OCI-LY1 (cell line): ENCODE data around the gene ZNF646.

ENCODE experiments used
- H2AFZ ChIP-seq: fragments of 200-600 bp; sonication (generic), shearing (Covaris generic); 2 replicates; pipeline ENCODE4 v1.6.0; 2014; ENCODE audit warnings: antibody characterized with exemption, mild to moderate bottlenecking, low read length
- H3F3A ChIP-seq: fragments of 200-600 bp; sonication (generic), shearing (Covaris generic); 2 replicates; pipeline ENCODE4 v1.6.0; 2014; ENCODE audit warnings: mild to moderate bottlenecking, antibody characterized with exemption, low read length, moderate library complexity; ENCODE audit not compliant: insufficient read depth
- H3K27ac ChIP-seq: fragments of 200-600 bp; sonication (generic); 2 replicates; pipeline ENCODE4 v1.5.1; 2014; ENCODE audit warnings: low read length, mixed run types, mild to moderate bottlenecking, low read depth; ENCODE audit not compliant: poor library complexity, severe bottlenecking
- H3K27me3 ChIP-seq: fragments of 200-600 bp; sonication (generic); 2 replicates; pipeline ENCODE4 v1.6.0; 2014; ENCODE audit warnings: antibody characterized with exemption, mild to moderate bottlenecking, low read length, moderate library complexity; ENCODE audit not compliant: insufficient read depth
- H3K36me3 ChIP-seq: fragments of 200-600 bp; sonication (generic); 2 replicates; pipeline ENCODE4 v1.6.1; 2014; ENCODE audit warnings: mild to moderate bottlenecking, antibody characterized with exemption, low read length, moderate library complexity, mixed read lengths; ENCODE audit not compliant: insufficient read depth
- H3K4me1 ChIP-seq: fragments of 200-600 bp; sonication (generic); 2 replicates; pipeline ENCODE4 v1.5.1; 2014; ENCODE audit warnings: mild to moderate bottlenecking, low read length, moderate library complexity; ENCODE audit not compliant: insufficient read depth, severe bottlenecking
- H3K4me2 ChIP-seq: fragments of 200-600 bp; sonication (generic), shearing (Covaris generic); 2 replicates; pipeline ENCODE4 v1.6.1; 2014; ENCODE audit warnings: low read length
- H3K4me3 ChIP-seq: fragments of 200-600 bp; sonication (generic); 2 replicates; pipeline ENCODE4 v1.5.1; 2014; ENCODE audit warnings: low read length, low read depth, mild to moderate bottlenecking, mixed read lengths; ENCODE audit not compliant: poor library complexity, severe bottlenecking
- H3K79me2 ChIP-seq: fragments of 200-600 bp; shearing (Covaris generic); 2 replicates; pipeline ENCODE4 v1.6.1; 2016; ENCODE audit warnings: mixed run types, low read length, mixed read lengths; ENCODE audit not compliant: insufficient read depth
- H3K9ac ChIP-seq: fragments of 200-600 bp; sonication (generic), shearing (Covaris generic); 2 replicates; pipeline ENCODE4 v1.6.1; 2014; ENCODE audit warnings: mild to moderate bottlenecking, low read length, mixed read lengths
- H3K9me2 ChIP-seq: fragments of 200-600 bp; sonication (generic), shearing (Covaris generic); 2 replicates; pipeline ENCODE4 v1.6.1; 2014; ENCODE audit warnings: low read depth, mild to moderate bottlenecking, low read length, mixed read lengths
- H3K9me3 ChIP-seq: fragments of 200-600 bp; shearing (Covaris generic); 2 replicates; pipeline ENCODE4 v1.6.1; 2014; ENCODE audit warnings: low read length, mixed read lengths
- H4K20me1 ChIP-seq: fragments of 200-600 bp; sonication (generic), shearing (Covaris generic); 2 replicates; pipeline ENCODE4 v1.6.0; 2016; ENCODE audit warnings: mild to moderate bottlenecking, low read length; ENCODE audit not compliant: insufficient read depth
- CTCF ChIP-seq: fragments of 200-600 bp; sonication (generic), shearing (Covaris generic); IDR thresholded peaks from 2 replicates; pipeline ENCODE4 v1.5.1; 2017; ENCODE audit warnings: mild to moderate bottlenecking, antibody characterized with exemption, low read length, moderate library complexity, mixed read lengths
- EZH2 ChIP-seq: fragments of 200-600 bp; sonication (generic), shearing (Covaris generic); IDR thresholded peaks from 2 replicates; pipeline ENCODE4 v1.8.0; 2017; ENCODE audit warnings: borderline replicate concordance, mixed run types, mild to moderate bottlenecking, antibody characterized with exemption, low read length, moderate library complexity, mixed read lengths

The ZNF646 gene

GRCh38 chr16:31073142-31073969 lies 866 bp upstream of the ZNF646 start:
- Histone ChIP-seq H3K9me3 (no peaks in the 10 kb centered on the region), H3K27ac (peak overlapping the region; percentile 60), H3K9me2 (no peaks in the 10 kb centered on the region), H3F3A (no peaks in the 10 kb centered on the region), H3K36me3 (peaks cover 24% of the 10 kb centered on the region), H4K20me1 (no peaks in the 10 kb centered on the region), H3K79me2 (peaks cover 32% of the 10 kb centered on the region), H3K4me2 (peak overlapping the region; percentile 83), H3K4me1 (peaks cover 22% of the 10 kb centered on the region), H3K4me3 (peak overlapping the region; percentile 87), H3K27me3 (no peaks in the 10 kb centered on the region), H3K9ac (peak overlapping the region; percentile 92), H2AFZ (no peak overlapping the region; the same call in 1 of the 2 replicates)
- TF ChIP-seq CTCF = no peak
- no peak for TF ChIP-seq EZH2

- no peaks in the 10 kb centered on the region for H3K27me3 ChIP-seq
- H3K9ac ChIP-seq = peak overlapping the region; percentile 85
- H3K79me2 ChIP-seq = peaks cover 24% of the 10 kb centered on the region
- peaks cover 22% of the 10 kb centered on the region for H3K4me1 ChIP-seq
- no peaks in the 10 kb centered on the region for H3K9me2 ChIP-seq
- H3F3A ChIP-seq = no peaks in the 10 kb centered on the region
- H4K20me1 ChIP-seq = no peaks in the 10 kb centered on the region
- no peaks in the 10 kb centered on the region for H3K9me3 ChIP-seq
- peaks cover 39% of the 10 kb centered on the region for H3K36me3 ChIP-seq
- no peak overlapping the region for H2AFZ ChIP-seq
- peak overlapping the region; percentile 87 for H3K4me3 ChIP-seq
- H3K4me2 ChIP-seq = peak overlapping the region; percentile 91
- peak; percentile 15; the same call in 1 of the 2 replicates for TF ChIP-seq CTCF
- TF ChIP-seq EZH2 = no peak
- H3K27ac ChIP-seq = peak overlapping the region; percentile 61
Observed at GRCh38 chr16:31074814-31075183, 577 bp downstream of the ZNF646 start.

GRCh38 chr16:31076319-31076718 lies 2.1 kb downstream of the ZNF646 start:
- Histone ChIP-seq H4K20me1 (no peaks in the 10 kb centered on the region), H3K27ac (no peak overlapping the region), H3K4me2 (no peak overlapping the region), H3K27me3 (no peaks in the 10 kb centered on the region), H3K79me2 (peaks cover 20% of the 10 kb centered on the region), H3K36me3 (peaks cover 54% of the 10 kb centered on the region), H3K9me3 (no peaks in the 10 kb centered on the region), H3K4me3 (no peak overlapping the region), H3K9ac (no peak overlapping the region), H3K4me1 (peaks cover 21% of the 10 kb centered on the region), H3F3A (no peaks in the 10 kb centered on the region), H2AFZ (no peak overlapping the region), H3K9me2 (no peaks in the 10 kb centered on the region)
- TF ChIP-seq EZH2 (no peak), CTCF (no peak)
